Right cardiac atrium (tissue), 5 donors: ENCODE data around the gene HOXD1. TPM values are rescaled to one million over a fixed set of nuclear protein-coding genes. Genes with fewer than 3 reads are reported as not detected.

Experiments
- ATAC-seq, 2 donors: fragments of 200-7000 bp; cut with Tn5 transposase; one replicate each; pipeline versions ENCODE4 v1.8.0 to v1.9.1; 2020; ENCODE audit warnings: moderate library complexity in 2 of 2, mild to moderate bottlenecking in 1 of 2
- DNase-seq, 3 donors: peaks; one replicate each; pipeline ENCODE4 v3.0.0-alpha.2; 2020
- H3K27ac ChIP-seq: one replicate; pipeline ENCODE4 v1.5.1; 2013; ENCODE audit warnings: mild to moderate bottlenecking, low read length, control low read depth, moderate library complexity
- H3K27me3 ChIP-seq: one replicate; pipeline ENCODE4 v1.6.1; 2013; ENCODE audit not compliant: control insufficient read depth, insufficient read depth
- H3K4me1 ChIP-seq: one replicate; pipeline ENCODE4 v1.6.1; 2013; ENCODE audit warnings: low read length; ENCODE audit not compliant: control insufficient read depth, insufficient read depth
- H3K4me3 ChIP-seq: one replicate; pipeline ENCODE4 v1.5.1; 2013; ENCODE audit warnings: low read length, control low read depth
- H3K9me3 ChIP-seq: one replicate; pipeline ENCODE4 v1.6.1; 2013; ENCODE audit warnings: low read length; ENCODE audit not compliant: control insufficient read depth
- WGBS: extraction: QIAGEN DNeasy Blood & Tissue Kit; methylation state at CpG from one replicate; pipeline ENCODE4 v1.1.7; 2013; 5-methylcytosine and 5-hydroxymethylcytosine counted together
- intact Hi-C, 4 donors: fragments of 100-400 bp; cut with DNase I; formaldehyde crosslinking; loops; one replicate each; pipeline versions ENCODE4 v1.11.0 to v1.14.0; 2022 to 2023
- polyA plus RNA-seq: library from polyadenylated mRNA; stranded (reverse); fragments of 200-250 nt; gene quantifications from one replicate; pipeline ENCODE4 v1.2.3, GENCODE V29; 2013
- total RNA-seq, 4 donors: library from RNA; stranded (reverse); fragmentation: NEBNext Ultra II Directional; extraction: Animal tissue kit (Norgen Biotek cat#: 25700); gene quantifications; one replicate each; pipeline ENCODE4 v1.2.1, GENCODE V29; 2021
- donor health status: healthy with polysubstance abuse.
- donor health status: DM: no; HTN: yes; CAD: no.
- donor health status: DM: no; HTN: no; CAD: no.
- donor health status: DM: no; HTN: yes; CAD: no; lungs with severe emphysema.
- donor health status: DM: yes; HTN: yes; CAD: no.

HOXD1 gene
- total and polyA plus RNA-seq, 5 donors, result 0.05 TPM; not detected in 4

DNA sequence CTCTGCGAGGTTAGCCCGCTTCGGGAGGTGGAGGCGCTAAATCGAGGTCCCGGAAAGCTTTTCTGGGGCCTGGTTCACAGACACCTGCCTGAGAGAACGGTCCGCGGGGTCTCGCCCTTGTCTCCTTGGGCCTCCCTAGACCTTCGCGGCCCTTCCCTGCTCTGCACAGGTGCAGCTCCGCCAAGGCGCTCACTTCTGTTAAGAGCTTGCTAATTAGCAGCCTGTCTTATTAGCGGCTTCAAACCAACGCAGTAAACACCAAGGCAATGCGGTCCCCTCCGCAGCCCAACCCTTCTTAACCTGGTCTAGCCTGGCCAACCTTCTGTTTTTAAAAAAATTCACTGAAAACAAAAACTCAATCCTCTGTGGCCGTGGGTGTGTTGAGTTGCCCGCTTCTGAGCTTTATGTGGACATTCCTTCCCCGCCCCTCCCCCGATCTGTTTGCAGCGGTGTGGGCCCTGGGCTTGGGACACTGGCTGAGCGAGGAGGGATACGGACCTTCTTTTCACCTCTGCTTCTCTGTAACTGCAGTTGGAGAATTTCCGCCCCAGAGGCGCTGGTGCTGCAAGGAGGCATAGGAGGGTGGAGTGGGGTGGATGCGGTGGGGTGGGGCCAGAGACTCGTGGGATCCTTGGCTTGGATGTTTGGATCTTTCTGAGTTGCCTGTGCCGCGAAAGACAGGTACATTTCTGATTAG lies 40.5 kb upstream of the HOXD1 start:
- Histone ChIP-seq H3K27me3 (peaks cover 8% of the 10 kb centered on the region), H3K9me3 (no peaks in the 10 kb centered on the region), H3K27ac (no peak overlapping the region), H3K4me1 (peaks cover 3% of the 10 kb centered on the region), H3K4me3 (no peak overlapping the region)
- intact Hi-C loops, result loop anchor here in 3 of 4 donors (10.0 kb wide), 2 partner anchors 407 to 667 kb away; no protein-coding TSS in a partner anchor
- WGBS, result 14% methylated on average over 31 of the region's 31 CpGs
- DNase-seq, result no peak
- ATAC-seq, result no peak

DNA sequence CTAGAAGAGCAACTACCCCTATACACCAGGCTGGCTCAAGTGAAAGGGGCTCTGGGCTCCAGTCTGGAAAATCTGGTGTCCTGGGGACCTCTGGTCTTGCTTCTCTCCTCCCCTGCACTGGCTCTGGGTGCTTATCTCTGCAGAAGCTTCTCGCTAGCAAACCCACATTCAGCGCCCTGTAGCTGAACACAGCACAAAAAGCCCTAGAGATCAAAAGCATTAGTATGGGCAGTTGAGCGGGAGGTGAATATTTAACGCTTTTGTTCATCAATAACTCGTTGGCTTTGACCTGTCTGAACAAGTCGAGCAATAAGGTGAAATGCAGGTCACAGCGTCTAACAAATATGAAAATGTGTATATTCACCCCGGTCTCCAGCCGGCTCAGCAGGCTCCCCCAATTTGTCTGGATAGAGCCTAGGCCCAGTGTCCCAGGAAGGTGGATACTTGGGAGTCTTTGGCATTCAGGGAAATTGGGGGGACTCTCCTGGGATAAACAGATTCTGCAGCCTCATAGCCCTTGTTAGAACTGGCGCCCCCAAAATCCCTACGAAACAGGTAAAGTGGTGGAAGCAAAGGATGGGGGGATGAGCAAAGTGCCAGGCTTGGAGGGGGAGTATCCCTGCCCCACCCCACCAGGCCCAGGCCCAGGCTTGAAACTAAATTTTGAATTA lies 39.6 kb upstream of the HOXD1 start:
- Histone ChIP-seq H3K27me3 (peaks cover 3% of the 10 kb centered on the region), H3K4me1 (peaks cover 3% of the 10 kb centered on the region), H3K4me3 (no peak overlapping the region), H3K27ac (no peak overlapping the region), H3K9me3 (no peaks in the 10 kb centered on the region)
- DNase-seq (no peak), ATAC-seq (no peak)
- WGBS, result 31% methylated on average over 11 of the region's 11 CpGs
- intact Hi-C loops, result loop anchor here in 3 of 4 donors (10.0 kb wide), 2 partner anchors 406 to 666 kb away; no protein-coding TSS in a partner anchor

DNA sequence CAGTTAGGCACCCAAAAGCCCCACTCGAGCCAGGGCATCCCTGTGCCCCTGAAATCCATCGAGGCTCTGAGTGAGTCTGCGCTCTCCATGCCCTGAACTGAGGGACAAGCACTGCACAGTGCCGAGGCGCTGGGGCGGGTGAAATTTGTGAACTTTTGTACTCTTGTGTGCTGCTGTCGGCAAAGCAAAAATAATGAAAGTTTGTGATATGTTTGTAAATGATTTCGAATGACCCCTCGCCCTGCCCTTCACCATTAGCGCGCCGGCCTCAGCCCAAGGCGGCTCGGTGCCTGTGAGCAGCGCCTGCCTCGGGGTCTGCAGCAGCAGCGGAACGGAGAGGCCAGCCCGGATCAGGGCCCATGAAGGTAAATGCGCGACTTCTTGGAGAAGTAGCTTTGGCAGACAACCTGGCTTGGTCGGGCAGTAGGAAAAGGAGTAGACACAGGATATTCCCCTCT lies 39.0 kb upstream of the HOXD1 start:
- Histone ChIP-seq H3K27me3 (peaks cover 3% of the 10 kb centered on the region), H3K9me3 (no peaks in the 10 kb centered on the region), H3K4me1 (peaks cover 3% of the 10 kb centered on the region), H3K4me3 (no peak overlapping the region), H3K27ac (no peak overlapping the region)
- intact Hi-C loops, result loop anchor here in 3 of 4 donors (10.0 kb wide), 2 partner anchors 405 to 665 kb away; no protein-coding TSS in a partner anchor
- 29% methylated on average over 22 of the region's 22 CpGs for WGBS
- no peak for DNase-seq
- no peak for ATAC-seq

DNA sequence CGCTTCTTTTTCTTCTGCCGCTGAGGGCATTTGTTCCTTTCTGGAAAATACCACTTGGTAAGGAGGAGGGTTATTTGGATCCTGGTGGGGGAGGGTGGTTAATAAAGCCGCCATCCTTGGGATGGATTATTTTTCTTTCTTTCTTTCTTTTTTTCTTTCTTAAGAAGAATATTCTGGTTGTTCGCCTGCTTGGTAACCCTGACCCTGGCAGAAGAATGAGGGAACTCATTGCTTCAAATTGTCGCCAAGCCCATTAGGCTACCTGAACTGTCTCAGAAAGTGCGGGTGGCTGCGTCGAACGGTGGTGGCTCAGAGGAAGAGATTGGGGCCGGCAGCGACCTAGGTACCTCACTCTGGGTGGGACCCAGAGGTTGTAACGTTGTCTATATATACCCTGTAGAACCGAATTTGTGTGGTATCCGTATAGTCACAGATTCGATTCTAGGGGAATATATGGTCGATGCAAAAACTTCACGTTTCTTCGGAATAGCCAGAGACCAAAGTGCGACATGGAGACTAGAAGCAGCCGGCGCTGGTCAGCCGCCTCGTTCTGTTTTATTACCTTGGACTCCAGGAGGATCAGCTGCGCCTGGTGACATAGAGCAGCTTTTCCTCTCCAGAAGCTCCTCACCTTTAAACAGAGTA lies 38.4 kb upstream of the HOXD1 start:
- no peaks in the 10 kb centered on the region for H3K9me3 ChIP-seq
- H3K27me3 ChIP-seq, result no peaks in the 10 kb centered on the region
- 20% methylated on average over 24 of the region's 24 CpGs for WGBS
- H3K4me1 ChIP-seq, result peaks cover 3% of the 10 kb centered on the region
- ATAC-seq (no peak), DNase-seq (no peak)
- no peak overlapping the region for H3K4me3 ChIP-seq
- intact Hi-C loops, result loop anchor here in 3 of 4 donors (10.0 kb wide), 2 partner anchors 405 to 665 kb away; no protein-coding TSS in a partner anchor
- no peak overlapping the region for H3K27ac ChIP-seq

DNA sequence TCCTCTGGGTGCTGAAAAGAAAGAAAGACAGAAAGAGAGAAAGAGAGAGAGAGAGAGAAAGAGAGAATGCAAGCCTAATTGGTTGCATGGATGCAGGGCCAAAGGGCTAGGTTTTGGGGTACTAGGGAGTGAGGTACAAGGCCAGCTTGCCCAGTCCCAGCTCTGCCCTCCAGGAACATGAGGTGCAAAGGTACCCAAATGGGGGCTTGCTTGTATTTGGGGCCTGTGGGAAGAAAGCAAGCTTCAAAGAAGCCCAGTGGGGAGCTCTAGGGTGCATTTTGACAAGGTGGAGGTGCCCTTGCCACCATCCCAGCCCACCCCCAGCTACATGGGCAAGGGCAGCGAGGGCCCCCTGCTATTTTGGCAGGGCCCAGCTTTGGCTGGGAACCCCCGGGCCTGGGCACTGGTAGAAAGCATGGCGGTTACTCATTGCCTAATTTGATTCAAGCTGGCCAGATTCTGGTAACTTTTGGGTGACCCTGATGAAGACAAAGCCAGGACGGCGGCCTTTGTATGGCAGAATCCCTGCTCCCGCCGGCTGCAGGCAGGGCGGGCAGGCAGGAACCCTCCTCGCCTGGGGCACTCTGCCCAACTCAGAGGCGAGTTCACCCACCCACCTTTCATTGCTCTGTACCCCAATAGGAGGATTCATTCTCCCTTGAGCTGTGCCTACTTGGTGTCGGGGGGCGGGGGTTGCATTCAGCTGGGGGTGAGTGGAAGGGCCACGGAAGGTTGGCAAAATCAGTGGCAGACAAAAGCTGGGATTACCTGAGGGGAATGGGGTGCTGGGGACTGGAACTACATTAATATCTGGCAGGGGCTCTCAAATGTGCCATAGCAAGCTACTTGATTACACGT lies 37.7 kb upstream of the HOXD1 start:
- H3K27me3 ChIP-seq, result no peaks in the 10 kb centered on the region
- WGBS, result 23% methylated on average over 14 of the region's 14 CpGs

DNA sequence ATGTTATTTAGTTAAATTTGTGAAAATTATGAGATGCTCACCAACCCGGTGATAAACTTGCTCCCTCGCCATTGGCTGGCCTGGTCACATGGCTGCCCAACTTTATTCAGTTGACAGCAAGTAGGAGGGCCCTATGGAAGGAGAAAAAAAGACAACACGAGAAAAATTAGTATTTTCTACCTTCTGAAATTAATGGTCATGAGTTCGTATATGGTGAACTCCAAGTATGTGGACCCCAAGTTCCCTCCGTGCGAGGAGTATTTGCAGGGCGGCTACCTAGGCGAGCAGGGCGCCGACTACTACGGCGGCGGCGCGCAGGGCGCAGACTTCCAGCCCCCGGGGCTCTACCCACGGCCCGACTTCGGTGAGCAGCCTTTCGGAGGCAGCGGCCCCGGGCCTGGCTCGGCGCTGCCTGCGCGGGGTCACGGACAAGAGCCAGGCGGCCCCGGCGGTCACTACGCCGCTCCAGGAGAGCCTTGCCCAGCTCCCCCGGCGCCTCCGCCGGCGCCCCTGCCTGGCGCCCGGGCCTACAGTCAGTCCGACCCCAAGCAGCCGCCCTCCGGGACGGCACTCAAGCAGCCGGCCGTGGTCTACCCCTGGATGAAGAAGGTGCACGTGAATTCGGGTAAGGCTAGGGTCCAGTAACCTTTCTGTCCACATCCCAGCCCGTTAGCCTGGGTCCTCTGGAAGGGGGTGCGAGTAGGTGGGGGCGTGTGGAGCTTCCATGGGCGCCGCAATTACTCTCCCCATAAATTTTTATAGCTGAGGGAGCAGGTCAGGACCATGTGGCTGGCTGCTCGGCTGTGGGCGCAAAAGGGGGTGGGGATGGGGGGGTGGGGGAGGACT lies 36.8 kb upstream of the HOXD1 start, which contains the start of gene HOXD4:
TSS of gene HOXD4 (plus strand) at position 109 of the 846 bp plus-strand sequence. CDS start at position 193, 84 bp downstream.
- Histone ChIP-seq H3K4me3 (peak within 1 kb of the TSS; percentile 27), H3K9me3 (no peaks in the 10 kb centered on the region), H3K27me3 (no peaks in the 10 kb centered on the region), H3K4me1 (peaks cover 3% of the 10 kb centered on the region), H3K27ac (no peak within 1 kb of the TSS)
- 8% methylated on average over 55 of the region's 55 CpGs for WGBS
- intact Hi-C loops, result no loop called here
- DNase-seq (no peak), ATAC-seq (no peak)

More for the DNA sequence above, 37.7 kb upstream of the HOXD1 start:
- ATAC-seq (no peak), DNase-seq (no peak)
- intact Hi-C loops, result no loop called here
- Histone ChIP-seq H3K4me1 (peaks cover 3% of the 10 kb centered on the region), H3K9me3 (no peaks in the 10 kb centered on the region), H3K4me3 (no peak overlapping the region), H3K27ac (no peak overlapping the region)

DNA sequence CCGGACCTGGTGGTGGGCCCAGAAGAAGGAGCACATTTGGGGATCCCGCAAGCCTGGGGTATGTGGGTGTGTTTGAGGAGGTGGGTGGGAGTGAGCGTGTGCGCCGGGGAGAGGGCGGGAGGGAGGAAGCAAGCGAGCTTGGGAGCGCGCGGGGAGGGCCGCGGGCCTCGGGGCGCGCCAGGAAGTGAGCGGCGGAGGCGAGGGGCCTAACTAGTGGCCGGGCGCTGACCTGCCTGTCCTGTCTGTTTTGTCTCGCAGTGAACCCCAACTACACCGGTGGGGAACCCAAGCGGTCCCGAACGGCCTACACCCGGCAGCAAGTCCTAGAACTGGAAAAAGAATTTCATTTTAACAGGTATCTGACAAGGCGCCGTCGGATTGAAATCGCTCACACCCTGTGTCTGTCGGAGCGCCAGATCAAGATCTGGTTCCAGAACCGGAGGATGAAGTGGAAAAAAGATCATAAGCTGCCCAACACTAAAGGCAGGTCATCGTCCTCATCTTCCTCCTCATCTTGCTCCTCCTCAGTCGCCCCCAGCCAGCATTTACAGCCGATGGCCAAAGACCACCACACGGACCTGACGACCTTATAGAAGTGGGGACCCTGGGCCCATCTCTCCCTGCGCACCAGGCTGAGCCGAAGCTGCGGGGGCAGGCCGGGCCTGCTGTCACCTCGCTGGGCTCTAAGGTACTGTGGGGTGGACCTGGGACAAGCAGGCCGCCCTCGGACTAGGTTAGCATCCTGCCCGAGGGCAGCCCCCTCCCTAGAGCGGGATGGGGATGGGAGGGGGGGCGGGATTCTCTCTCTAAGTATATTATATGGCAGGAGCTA lies 35.9 kb upstream of the HOXD1 start:
- Histone ChIP-seq H3K27me3 (no peaks in the 10 kb centered on the region), H3K4me1 (peaks cover 3% of the 10 kb centered on the region), H3K27ac (no peak overlapping the region), H3K4me3 (peak overlapping the region; percentile 27), H3K9me3 (no peaks in the 10 kb centered on the region)
- ATAC-seq (no peak), DNase-seq (no peak)
- intact Hi-C loops, result no loop called here
- WGBS, result 16% methylated on average over 48 of the region's 48 CpGs

DNA sequence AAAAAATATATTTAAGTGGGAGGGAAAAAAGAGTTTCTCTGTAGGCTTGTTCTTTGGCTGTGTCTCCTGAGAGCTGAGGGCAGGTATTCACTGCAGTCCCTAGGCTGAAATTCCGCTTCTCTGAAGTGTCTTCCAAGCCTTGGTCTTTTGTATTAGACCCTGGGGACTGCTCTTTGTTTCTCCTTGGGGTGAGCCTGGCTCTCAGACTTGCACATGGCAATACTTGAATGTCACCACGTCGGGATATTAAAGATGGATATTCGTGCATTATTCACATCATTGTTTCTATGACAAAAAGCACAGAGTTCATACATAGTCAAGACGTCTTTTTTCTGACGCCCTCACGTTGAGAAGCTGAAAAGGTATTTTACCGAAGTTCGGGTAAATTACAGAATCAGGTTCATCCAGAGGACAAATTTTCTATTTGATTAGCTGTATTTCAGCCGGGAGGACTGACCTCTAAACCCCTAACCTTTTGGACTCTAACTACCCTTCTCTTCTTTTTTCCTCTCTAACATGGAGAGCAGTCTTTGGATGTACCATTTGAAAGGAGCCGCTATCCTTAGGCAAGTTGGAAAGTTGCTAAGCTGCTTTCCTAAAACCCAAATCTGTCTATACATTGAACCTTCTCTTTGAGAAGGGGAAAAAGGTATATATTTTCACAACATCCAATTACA lies 33.8 kb upstream of the HOXD1 start:
- DNase-seq (no peak), ATAC-seq (no peak)
- intact Hi-C loops, result no loop called here
- H3K27me3 ChIP-seq, result no peaks in the 10 kb centered on the region
- 24% methylated on average over 11 of the region's 11 CpGs for WGBS
- H3K27ac ChIP-seq, result no peak overlapping the region
- peaks cover 6% of the 10 kb centered on the region for H3K4me1 ChIP-seq
- H3K4me3 ChIP-seq, result no peak overlapping the region
- no peaks in the 10 kb centered on the region for H3K9me3 ChIP-seq
